Measurements from ENCODE around the gene TTLL11. TPM values are rescaled to one million over a fixed set of nuclear protein-coding genes. Genes with fewer than 3 reads are reported as not detected.

TTLL11 gene
- total RNA-seq, 4 donors from 2014 or later, result 9.8 to 18.6 (median 15.6) TPM

DNA sequence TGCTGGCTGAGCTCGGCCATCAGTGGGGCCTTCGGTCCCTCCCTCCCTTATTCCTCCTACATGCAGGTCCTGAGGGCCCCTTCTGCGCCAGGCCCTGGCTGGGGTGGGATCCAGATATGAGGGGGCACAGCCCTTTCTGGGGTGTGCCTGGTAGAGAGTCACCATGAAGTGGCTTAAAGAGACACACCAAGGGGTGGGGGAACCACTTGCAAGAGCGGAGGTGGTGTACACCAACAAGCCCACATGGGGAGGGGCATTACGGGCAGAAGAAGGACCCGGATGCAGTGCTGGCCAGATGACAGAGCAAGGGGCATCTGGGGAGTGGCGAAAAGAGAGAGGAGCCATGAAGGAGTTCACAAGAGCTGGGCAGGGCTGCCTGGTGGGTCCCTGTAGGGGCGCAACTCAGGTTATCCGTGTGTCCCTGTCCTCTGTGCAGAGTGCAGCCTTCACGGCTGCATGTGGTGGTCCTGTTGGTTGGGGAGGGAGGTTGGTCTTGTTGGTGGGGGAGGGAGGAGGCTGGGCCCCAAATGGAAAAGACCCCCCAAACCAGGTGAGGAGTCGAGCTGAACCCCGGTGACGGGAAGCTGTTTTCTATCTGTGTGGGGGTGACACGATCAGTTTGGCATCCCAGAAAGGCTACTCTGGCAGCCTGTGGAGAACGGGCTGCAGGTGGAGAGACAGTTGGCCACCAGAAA is 283.6 kb downstream of the TTLL11 start:
- H3K27me3 ChIP-seq, result no peaks in the 10 kb centered on the region
- no peak for DNase-seq (ENCODE audit: low spot score in 2 of 2)
- WGBS, 2 donors, result 83 to 87% methylated on average over 15 of the region's 15 CpGs
- H3K27ac ChIP-seq, result no peak overlapping the region
- H3K4me3 ChIP-seq, result no peak overlapping the region
- peaks cover 0 to 8% (median 0%) of the 10 kb centered on the region in 4 donors for H3K9me3 ChIP-seq
- H3K36me3 ChIP-seq, result no peaks in the 10 kb centered on the region
- TF ChIP-seq CTCF (IDR thresholded peaks at IDR 0.05) (no peak), EP300 (IDR thresholded peaks at IDR 0.05) (no peak), POLR2A (IDR thresholded peaks at IDR 0.05) (no peak)
- no peaks in the 10 kb centered on the region for H3K4me1 ChIP-seq

- Histone ChIP-seq H3K27me3 (no peaks in the 10 kb centered on the region), H3K4me3 (no peak overlapping the region), H3K27ac (no peak overlapping the region), H3K36me3 (no peaks in the 10 kb centered on the region), H3K4me1 (no peaks in the 10 kb centered on the region), H3K9me3 (peaks cover 0 to 12% (median 0%) of the 10 kb centered on the region in 4 donors)
- TF ChIP-seq POLR2A (IDR thresholded peaks at IDR 0.05) (no peak), EP300 (IDR thresholded peaks at IDR 0.05) (no peak)
- WGBS, 2 donors, result 87 to 89% methylated on average over 4 of the region's 4 CpGs
- no peak for DNase-seq (ENCODE audit: low spot score in 2 of 2)
Observed at GRCh38 chr9:121808781-121809180, 284.3 kb downstream of the TTLL11 start.

GRCh38 chr9:121807823-121808278 is 285.3 kb downstream of the TTLL11 start:
- Histone ChIP-seq H3K9me3 (peaks cover 0 to 12% (median 0%) of the 10 kb centered on the region in 4 donors), H3K4me3 (no peak overlapping the region), H3K27me3 (no peaks in the 10 kb centered on the region), H3K4me1 (no peaks in the 10 kb centered on the region), H3K27ac (no peak overlapping the region), H3K36me3 (no peaks in the 10 kb centered on the region)
- WGBS, 2 donors, result 55 to 58% methylated on average over 16 of the region's 16 CpGs
- peak in 1 of 2 donors; percentile 13 for DNase-seq (ENCODE audit: low spot score in 2 of 2)
- TF ChIP-seq POLR2A (IDR thresholded peaks at IDR 0.05), result no peak
- peak in 2 of 5 experiments; percentile 16 to 42 for TF ChIP-seq CTCF (IDR thresholded peaks at IDR 0.05)
- TF ChIP-seq EP300 (IDR thresholded peaks at IDR 0.05), result no peak

- TF ChIP-seq EP300 (IDR thresholded peaks at IDR 0.05) (no peak), CTCF (IDR thresholded peaks at IDR 0.05) (no peak), POLR2A (IDR thresholded peaks at IDR 0.05) (no peak)
- Histone ChIP-seq H3K4me1 (no peaks in the 10 kb centered on the region), H3K4me3 (no peak overlapping the region), H3K36me3 (no peaks in the 10 kb centered on the region), H3K27me3 (no peaks in the 10 kb centered on the region), H3K27ac (no peak overlapping the region), H3K9me3 (peaks cover 0 to 12% (median 0%) of the 10 kb centered on the region in 4 donors)
- no peak for DNase-seq (ENCODE audit: low spot score in 2 of 2)
- WGBS, 2 donors, result 60 to 68% methylated on average over 11 to 12 of the region's 12 CpGs
Observed at GRCh38 chr9:121807069-121807822, 285.9 kb downstream of the TTLL11 start.

DNA sequence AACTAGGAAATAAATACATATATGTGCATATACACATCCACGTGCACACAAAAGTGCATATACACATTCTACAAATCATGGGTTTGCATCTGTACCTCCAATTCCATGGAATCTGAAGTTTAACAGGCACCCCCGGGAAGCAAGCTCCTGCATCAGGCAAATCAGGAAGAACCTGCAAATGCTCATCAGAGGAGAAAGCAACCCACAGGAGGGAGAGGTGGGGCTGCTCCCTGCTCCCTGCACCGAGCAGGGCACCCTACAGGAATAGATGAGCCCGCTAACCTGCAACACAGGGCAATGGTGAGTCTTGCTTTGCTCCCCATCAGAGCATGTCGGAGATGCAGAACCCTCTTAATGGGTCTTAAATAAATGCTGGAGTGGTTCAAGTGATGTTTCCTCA is 290.4 kb downstream of the TTLL11 start:
- no peak for DNase-seq (ENCODE audit: low spot score in 2 of 2)
- no peak for TF ChIP-seq POLR2A (IDR thresholded peaks at IDR 0.05)
- 86% methylated on average over 5 of the region's 5 CpGs for WGBS, 2 donors
- Histone ChIP-seq H3K27me3 (no peaks in the 10 kb centered on the region), H3K36me3 (no peaks in the 10 kb centered on the region), H3K4me3 (no peak overlapping the region), H3K4me1 (no peaks in the 10 kb centered on the region), H3K9me3 (peaks cover 0 to 12% (median 0%) of the 10 kb centered on the region in 4 donors), H3K27ac (no peak overlapping the region)

DNA sequence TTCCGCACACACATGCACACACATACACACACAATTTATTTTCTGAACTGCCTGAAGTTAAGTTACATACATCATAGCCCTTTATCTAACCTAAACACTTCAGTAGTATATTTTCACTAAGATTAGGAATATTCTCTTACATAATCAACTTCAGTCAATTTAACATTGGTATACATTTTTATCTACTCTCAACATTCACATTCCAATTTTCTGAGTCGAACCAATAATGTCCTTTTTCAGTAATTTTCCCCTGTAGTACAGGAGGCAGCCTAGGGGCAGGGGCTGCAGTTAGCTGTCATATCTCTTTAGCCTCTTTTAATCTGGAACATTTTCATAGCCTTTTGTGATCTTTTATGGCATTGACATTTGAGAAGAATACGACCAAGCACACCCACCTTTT is 291.5 kb downstream of the TTLL11 start:
- TF ChIP-seq POLR2A (IDR thresholded peaks at IDR 0.05) (no peak), CTCF (IDR thresholded peaks at IDR 0.05) (no peak), EP300 (IDR thresholded peaks at IDR 0.05) (no peak)
- H3K36me3 ChIP-seq, result no peaks in the 10 kb centered on the region
- H3K4me3 ChIP-seq, result no peak overlapping the region
- 59 to 61% methylated on average over 3 of the region's 3 CpGs for WGBS, 2 donors
- no peak for DNase-seq (ENCODE audit: low spot score in 2 of 2)
- no peaks in the 10 kb centered on the region for H3K4me1 ChIP-seq
- H3K27ac ChIP-seq, result no peak overlapping the region
- H3K9me3 ChIP-seq, result peaks cover 0 to 12% (median 0%) of the 10 kb centered on the region in 4 donors
- no peaks in the 10 kb centered on the region for H3K27me3 ChIP-seq

Data from tibial nerve (tissue), 4 donors.